ENCODE measurements around the gene PPP2R3A.

DNA sequence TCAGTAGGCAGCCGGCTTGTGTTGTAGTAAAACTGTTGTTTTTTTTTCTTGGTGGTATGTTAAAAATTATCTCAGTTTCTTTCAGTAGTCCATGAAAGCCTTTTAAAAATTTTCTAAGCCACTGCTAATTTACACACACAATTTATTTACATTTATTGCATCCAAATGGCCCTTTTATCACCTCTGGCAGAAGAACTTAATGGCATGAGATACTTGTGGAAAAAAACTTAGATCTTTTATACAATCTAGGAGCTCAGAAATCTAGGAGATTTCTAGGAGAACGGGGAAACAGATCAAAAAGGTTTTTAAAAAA lies 1.4 kb downstream of the PPP2R3A start:
- TF ChIP-seq, protein P1, sequence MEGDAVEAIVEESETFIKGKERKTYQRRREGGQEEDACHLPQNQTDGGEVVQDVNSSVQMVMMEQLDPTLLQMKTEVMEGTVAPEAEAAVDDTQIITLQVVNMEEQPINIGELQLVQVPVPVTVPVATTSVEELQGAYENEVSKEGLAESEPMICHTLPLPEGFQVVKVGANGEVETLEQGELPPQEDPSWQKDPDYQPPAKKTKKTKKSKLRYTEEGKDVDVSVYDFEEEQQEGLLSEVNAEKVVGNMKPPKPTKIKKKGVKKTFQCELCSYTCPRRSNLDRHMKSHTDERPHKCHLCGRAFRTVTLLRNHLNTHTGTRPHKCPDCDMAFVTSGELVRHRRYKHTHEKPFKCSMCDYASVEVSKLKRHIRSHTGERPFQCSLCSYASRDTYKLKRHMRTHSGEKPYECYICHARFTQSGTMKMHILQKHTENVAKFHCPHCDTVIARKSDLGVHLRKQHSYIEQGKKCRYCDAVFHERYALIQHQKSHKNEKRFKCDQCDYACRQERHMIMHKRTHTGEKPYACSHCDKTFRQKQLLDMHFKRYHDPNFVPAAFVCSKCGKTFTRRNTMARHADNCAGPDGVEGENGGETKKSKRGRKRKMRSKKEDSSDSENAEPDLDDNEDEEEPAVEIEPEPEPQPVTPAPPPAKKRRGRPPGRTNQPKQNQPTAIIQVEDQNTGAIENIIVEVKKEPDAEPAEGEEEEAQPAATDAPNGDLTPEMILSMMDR (IDR thresholded peaks at IDR 0.05), result no peak
- TF ChIP-seq POLR2A (IDR thresholded peaks at IDR 0.05) (no peak), EP300 (IDR thresholded peaks at IDR 0.05; ENCODE audit: low read depth) (no peak)

Data from transverse colon (tissue), 3 donors.